ENCODE data around the gene PDZRN3. TPM values are rescaled to one million over a fixed set of nuclear protein-coding genes. Genes with fewer than 3 reads are reported as not detected.

The PDZRN3 gene
- total RNA-seq, 1 donor from 2014 or later = 18.2 TPM

DNA sequence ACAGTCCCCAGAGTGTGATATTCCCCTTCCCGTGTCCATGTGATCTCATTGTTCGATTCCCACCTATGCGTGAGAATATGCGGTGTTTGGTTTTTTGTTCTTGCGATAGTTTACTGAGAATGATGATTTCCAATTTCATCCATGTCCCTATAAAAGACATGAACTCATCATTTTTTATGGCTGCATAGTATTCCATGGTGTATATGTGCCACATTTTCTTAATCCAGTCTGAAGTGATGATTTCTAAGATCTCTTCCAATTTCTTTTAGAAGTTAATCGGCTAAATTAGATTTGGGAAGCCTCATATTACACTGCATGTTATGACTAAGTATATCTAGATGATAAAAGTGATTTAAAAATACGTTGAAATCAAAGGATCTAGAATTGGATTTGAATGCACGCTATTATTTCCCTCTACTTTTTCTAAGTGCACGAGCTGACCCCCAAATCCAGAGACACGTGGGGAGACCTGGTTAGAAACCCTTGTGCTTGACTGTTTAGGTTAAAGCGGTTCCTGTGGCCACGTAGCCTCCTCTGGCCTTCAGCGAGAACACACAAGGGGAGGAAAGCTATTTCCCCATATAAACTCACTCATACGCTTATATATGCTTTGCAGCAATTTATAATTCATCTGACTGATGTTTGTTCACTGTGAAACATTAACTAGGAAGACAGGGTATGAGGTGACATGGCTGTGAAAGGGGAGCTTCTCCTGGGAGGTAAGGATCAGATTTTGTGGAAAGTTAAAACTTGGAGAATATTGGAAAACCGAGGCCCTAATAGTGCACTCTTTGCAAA is 243.8 kb downstream of the PDZRN3 start:
- no peak for ATAC-seq

DNA sequence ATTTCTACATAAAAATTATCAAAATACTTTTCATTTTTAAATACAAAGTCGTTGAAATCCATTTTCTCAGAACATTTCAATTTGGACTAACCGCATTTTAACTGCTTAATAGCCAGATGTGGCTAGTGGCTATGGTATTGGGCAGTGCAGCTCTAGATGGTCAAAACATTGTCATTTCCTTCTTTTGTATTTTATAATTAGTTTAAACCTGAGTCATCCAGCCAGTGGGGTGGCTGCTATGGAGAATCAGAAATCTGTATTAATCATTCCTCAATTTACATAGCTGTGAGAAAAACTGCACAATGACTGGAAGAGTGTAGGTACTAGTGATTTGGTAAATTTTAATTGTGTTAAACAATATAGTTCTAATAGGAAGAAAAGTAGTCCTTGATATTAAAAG is 245.3 kb downstream of the PDZRN3 start:
- ATAC-seq = no peak

DNA sequence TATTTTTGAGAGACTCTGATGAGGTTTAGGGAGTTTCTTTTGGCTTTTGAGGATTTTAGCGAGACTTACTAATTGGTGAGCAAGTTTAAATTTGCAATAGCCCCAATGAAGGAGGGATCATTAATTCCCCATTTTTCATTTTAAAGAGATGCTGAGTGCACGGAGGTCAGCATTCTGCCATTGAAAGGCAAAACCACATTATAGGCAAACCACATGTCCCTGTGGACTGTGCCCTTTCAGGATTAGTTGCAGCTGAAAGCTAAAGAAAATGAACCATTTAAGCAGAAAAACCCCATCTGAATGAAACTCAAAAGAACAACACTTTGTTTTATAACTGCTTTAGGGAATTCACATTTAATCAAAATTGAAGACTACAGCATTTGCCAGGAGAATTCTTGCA is 246.5 kb downstream of the PDZRN3 start:
- ATAC-seq = no peak

DNA sequence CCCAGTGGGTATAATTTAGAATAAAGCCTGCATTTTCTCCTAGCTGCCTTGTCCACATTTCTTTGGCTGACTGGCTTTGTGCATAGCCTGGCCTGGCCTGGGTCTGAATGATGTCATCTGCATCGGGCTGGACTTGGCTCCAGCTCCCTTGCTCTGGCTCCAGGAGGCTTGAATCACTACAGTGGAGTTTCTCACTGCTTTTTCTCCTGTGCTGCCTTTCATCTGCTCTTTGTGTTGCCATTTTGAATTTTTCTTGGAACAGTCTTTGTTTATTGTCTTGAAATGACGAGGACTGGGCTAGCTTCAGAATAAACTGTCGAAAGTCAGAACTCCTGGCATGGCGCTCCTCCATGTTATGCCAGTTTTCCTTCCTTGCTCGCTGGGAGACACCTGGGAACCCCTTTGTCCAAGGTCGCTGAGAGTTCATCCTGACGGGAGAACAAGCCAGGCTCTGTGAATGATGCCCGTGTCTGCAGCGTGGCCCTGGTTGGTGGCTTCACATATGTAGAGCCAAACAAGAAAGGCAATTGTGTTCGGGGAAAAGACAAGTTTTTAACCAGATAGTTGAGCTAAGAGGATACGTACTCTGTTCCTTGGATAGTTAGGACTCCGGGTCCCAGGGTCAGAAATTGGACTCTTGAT is 258.9 kb downstream of the PDZRN3 start:
- no peak for ATAC-seq

DNA sequence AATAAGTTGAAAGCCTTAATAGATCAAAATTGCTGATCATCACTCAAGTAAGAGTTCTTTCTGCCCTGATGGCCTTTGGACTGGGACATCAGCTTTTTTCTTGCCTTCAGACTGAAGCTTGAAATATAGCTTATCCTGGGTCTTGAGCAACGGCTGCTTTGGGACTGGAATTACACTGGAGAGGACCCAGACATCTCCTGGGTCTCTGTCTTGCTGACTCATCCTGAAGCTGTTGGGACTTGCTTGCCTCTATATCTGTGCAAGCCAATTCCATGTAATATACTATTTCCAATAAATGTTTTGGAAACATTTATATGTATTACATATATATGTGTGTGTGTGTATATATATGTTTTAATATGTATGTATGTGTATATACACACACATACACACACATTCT is 260.2 kb downstream of the PDZRN3 start:
- ATAC-seq = no peak

DNA sequence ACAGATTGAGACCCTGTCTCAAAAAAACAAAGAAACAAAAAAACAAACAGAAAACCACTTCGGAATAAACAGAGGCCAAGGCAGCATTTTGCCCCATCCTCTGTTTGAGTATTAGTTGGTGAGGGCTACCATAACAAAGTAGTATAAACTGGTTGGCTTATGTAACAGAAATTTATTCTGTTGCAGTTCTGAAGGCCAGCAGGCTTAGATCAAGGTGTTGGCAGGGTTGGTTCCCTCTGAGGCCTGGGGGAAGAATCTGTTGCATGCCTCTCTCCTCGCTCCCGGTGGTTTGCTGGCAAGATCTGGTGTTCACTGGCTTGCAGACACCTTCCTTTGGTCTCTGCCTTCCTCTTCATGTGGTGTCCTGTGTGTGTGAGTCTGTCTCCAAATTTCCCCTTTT is 261.6 kb downstream of the PDZRN3 start:
- no peak for ATAC-seq

DNA sequence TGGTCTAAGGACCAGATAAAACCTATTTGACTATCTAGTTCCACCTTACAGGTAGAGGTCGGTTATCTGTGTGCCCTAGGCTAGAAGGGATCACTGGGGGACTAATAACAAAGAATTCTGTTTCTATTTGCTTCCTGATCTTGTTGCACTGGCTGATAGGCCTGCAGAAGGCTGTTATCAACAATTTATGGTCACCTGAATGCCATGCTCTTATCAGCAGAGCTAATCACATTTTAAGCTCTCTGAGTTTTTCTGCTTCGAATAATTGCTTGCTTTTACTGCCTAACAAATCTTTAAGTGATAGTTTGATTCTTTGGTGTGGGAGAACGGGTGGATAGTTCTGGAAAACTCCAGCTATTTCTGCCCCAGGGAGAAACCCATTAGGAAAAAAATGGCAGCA is 263.1 kb downstream of the PDZRN3 start:
- no peak for ATAC-seq

DNA sequence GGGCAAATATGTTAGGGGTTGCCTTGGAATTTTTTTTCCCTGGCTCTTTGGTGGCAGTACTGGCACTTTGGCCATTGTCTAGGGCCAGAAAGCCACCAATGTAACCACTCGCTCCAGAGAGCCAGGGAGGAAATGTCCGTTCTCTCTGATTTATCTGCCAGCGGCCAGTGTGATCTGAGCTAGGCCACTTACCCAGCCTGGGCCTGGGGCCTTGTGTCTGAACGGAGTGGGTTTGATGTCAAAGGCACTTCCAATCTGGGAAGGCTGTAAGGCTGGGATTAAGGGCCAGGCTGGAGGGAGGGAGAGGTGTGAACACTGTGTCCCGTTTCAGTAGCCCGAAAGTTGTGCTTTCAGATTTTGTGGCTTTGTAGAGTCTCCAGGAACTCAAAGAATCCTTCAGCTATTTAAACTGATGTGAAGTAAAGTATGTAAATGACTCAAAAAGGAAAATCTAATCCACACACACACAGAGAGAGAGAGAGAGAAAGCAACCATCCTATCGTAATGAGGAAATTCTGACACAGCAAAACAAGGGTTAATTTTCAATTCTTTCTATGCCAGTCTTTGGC is 271.0 kb downstream of the PDZRN3 start:
- no peak for ATAC-seq

DNA sequence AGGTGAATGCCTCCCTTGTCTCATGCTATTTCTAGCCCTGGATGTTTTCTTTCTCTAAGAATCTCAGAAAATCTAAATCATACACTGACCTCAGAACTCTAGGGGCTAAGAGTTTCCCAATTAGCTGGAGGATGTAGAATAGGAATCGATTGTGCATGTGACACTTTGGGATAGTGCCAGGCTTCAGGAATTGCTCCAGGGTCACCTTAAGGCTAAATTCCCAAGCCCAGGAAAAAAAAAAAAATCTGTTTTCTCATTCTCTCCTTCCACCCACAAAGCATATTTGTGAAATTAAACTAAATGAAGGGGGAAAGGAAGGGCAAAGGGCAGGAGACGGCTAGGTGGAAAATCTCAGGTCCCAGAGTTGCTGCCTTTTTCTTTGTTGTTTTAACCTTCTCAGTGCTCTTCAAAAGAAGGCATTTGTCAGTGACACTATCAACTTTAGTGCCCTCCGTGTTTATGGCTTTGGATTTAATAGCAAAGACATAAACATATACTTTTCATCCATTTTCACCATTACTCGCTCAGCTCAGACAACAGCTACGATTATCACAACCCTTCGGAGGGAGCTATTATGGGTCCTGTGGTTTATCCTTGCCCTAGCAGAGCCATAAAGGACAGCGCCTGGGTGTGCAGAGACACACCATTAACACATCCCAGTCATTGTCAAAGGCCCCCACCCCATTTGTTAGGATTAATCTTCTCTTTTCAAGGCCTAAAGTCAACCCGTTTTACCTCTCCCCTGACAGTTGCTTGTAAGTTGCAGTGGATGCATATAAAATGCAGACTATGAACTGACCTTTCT is 271.7 kb downstream of the PDZRN3 start:
- ATAC-seq = no peak

DNA sequence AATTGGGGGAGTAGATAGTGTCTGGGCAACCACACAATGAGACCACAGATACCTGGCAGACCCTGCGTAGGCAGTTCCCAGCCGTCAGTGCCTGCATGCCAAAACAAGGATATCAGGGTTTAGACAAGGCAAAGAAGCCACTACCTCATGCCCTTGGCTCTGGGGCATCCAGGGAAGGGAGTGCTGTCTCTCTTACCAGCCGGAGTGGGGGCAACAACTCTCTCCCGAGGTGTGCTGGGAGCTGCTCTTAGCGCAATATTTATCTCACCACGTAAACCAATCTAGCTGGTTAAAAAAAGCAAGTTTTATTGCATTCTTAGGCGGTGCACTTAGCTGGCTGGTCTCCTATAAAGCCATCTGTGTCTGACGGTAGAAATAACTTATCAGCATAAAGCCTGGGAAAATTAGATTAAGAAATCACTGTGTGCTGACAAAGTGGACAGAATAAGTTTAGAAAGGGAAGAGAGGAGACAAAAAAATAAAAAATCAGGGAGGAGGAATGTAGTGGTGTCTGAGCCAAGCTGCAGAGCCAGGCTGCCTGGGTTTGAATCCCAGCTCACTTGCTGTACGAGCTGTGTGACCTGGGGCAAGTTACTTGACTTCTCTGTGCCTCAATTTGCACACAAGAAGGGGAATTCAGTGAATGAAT is 273.2 kb downstream of the PDZRN3 start:
- no peak for ATAC-seq

DNA sequence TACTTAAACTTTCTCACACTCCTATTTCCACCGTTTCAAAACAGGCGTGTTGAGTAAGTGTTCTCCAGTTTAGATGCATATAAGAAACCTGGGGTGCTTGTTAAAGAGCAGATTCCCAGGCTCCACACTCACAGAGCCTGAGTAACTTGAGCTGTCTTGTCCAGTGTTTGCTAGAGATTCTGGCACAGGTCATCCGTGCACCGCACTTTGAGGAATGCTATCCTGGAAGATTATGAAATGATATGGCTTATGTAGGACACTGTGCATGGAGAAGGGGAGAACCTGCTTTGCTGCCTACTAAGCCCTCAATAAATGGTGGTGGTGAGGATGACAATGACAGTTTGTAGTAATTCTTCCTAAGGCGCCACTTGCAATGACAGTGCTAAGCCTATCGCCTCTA is 273.7 kb downstream of the PDZRN3 start:
- ATAC-seq = no peak

DNA sequence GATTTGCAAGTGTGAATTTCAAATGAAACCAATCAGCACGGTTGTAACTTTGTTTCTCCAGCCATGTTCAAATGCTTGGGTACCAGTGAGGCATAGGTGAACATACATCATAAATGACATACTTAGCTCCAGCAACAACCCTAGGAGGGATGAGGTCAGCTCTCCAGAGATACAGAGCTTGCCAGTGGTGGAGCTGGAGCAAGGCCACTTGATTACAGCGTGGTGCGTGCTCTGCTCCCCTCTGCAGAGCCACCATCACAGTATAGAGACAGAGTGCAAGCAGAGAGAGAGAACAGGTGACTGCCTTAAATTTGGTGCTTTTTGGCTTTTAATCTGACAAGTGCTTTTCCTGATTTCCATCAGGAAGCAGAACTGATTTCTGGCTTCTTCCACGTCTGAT is 275.1 kb downstream of the PDZRN3 start:
- no peak for ATAC-seq

DNA sequence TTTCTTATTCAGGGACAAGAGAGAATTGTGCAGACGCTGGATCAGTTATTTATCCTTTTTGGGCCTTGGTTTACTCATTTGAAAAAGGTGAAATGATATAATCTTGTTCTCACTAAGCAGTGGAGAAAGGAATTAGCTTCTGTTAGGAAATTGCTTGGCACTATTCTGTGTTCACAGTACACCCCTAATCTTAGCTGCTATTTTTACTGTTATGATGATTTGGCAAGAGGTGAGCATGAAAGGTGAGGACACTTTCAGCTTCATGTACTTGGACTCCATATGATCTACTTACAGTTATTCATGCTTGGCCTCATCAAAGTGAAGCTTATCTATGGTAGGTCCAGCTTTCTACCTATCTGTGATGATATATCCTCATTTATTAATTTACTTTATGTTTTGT is 282.7 kb downstream of the PDZRN3 start:
- ATAC-seq = no peak

DNA sequence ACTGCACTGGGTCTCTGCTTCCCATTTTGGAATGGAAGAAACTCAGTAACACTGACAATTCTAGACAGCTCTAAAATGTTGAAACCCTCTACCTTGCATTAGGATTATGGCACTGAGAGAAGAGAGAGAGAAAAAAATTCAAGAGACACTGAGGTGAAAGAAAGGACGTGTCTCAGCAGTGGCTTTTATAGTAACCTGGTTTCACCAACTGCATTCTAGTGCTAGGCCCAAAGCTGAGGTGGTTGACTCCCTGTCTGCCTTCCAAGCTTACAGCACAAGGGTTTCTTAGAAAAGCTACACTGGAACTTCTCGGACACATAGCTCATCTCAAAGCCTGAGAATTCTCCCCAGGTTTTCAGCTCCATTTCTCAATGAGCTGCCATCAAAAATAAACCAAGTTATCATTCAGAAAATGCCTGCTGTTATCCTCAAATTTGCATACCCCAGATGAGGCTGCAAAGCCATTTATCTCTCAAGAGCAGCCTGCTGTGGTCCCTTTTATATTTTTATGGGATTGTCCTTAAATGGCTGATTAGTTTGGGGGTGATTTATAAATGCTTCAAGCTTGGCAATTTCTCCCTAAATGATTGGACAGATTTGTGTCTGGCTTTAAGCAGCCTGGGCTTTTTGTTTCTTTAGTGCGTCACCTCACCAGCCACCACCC is 283.3 kb downstream of the PDZRN3 start:
- no peak for ATAC-seq

DNA sequence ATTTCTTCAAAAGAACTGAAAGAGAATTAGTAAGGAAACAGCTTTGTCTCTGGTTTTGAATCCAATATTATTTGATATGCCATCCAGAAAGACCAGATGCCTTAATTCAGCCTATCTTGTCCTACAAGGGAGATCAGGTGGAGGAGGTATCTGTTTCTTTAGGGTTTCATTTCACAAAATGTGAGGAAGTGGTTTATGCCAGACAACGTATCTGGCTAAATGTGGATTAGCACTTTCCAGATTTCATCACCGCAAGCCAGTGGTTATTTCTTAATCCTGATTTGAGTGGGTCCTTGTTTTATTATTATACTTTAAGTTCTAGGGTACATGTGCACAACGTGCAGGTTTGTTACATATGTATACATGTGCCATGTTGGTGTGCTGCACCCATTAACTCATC is 292.2 kb downstream of the PDZRN3 start:
- ATAC-seq = no peak
